NCI-H510A treated with DMSO at 0.1 percent for 48 hours (cell line): ENCODE data around the gene MIDN.

ENCODE experiments used
- DNase-seq: peaks from one replicate; lab custom pipeline; 2025; lab: John Stamatoyannopoulos, UW

Gene MIDN

GRCh38 chr19:1270213-1270853 lies 21.9 kb downstream of the MIDN start:
- no peak for DNase-seq

GRCh38 chr19:1270854-1271527 lies 22.6 kb downstream of the MIDN start:
- no peak for DNase-seq

- DNase-seq = no peak
Measured at GRCh38 chr19:1271528-1272422, 23.4 kb downstream of the MIDN start.

GRCh38 chr19:1272423-1273262 lies 24.3 kb downstream of the MIDN start:
- no peak for DNase-seq

GRCh38 chr19:1273263-1274041 lies 25.1 kb downstream of the MIDN start:
- DNase-seq = no peak

- DNase-seq = no peak
Measured at GRCh38 chr19:1274081-1274851, 25.9 kb downstream of the MIDN start.

- no peak for DNase-seq
Measured at GRCh38 chr19:1274852-1275259, 26.5 kb downstream of the MIDN start.

- DNase-seq = peak; percentile 71
Measured at GRCh38 chr19:1275260-1275975, 27.0 kb downstream of the MIDN start, which contains the start of gene FAM174C. Gene FAM174C, plus strand, starts transcription at chr19:1275530. Its CDS starts 20 bp downstream, at chr19:1275550.

GRCh38 chr19:1275976-1276627 lies 27.7 kb downstream of the MIDN start:
- DNase-seq = no peak

GRCh38 chr19:1276628-1277022 lies 28.2 kb downstream of the MIDN start:
- no peak for DNase-seq

- no peak for DNase-seq
Measured at GRCh38 chr19:1277061-1277460, 28.7 kb downstream of the MIDN start.

- DNase-seq = no peak
Measured at GRCh38 chr19:1278074-1278473, 29.7 kb downstream of the MIDN start.

GRCh38 chr19:1278713-1279660 lies 30.6 kb downstream of the MIDN start:
- no peak for DNase-seq

GRCh38 chr19:1279782-1280341 lies 31.5 kb downstream of the MIDN start:
- peak; percentile 49 for DNase-seq

- no peak for DNase-seq
Measured at GRCh38 chr19:1280636-1281568, 32.5 kb downstream of the MIDN start.

GRCh38 chr19:1281569-1282287 lies 33.3 kb downstream of the MIDN start:
- DNase-seq = no peak
